Kidney epithelial cell (primary cell): ENCODE measurements around the gene LRRC9. TPM values are rescaled to one million over a fixed set of nuclear protein-coding genes. Genes with fewer than 3 reads are reported as not detected.

Experiments
- DNase-seq: peaks from one replicate; pipeline ENCODE4 v3.0.0-alpha.2; 2010; ENCODE audit warnings: low read depth
- H3K27me3 ChIP-seq: 2 replicates; pipeline ENCODE4 v1.6.0; 2011; ENCODE audit warnings: low read length; ENCODE audit not compliant: control insufficient read depth, insufficient read depth
- H3K36me3 ChIP-seq: 2 replicates; pipeline ENCODE4 v1.5.1; 2011; ENCODE audit warnings: low read length; ENCODE audit not compliant: control insufficient read depth, insufficient read depth
- H3K4me3 ChIP-seq: 2 replicates; pipeline ENCODE4 v1.5.1; 2011; ENCODE audit warnings: low read depth, mild to moderate bottlenecking, control low read depth, low read length
- total RNA-seq: library from RNA; depleted of rRNA; stranded (reverse); fragments of >200 nt; gene quantifications from 2 replicates; pipeline ENCODE4 v1.2.3, GENCODE V29; 2015
- TF ChIP-seq, protein P1 (sequence below): IDR thresholded peaks from 2 replicates; pipeline ENCODE4 v1.5.1; 2011; ENCODE audit warnings: mild to moderate bottlenecking, moderate library complexity, low read length, control low read depth, inconsistent platforms; ENCODE audit not compliant: insufficient read depth, poor library complexity, severe bottlenecking

LRRC9 gene
- total RNA-seq, 1 donor from 2014 or later: not detected

DNA sequence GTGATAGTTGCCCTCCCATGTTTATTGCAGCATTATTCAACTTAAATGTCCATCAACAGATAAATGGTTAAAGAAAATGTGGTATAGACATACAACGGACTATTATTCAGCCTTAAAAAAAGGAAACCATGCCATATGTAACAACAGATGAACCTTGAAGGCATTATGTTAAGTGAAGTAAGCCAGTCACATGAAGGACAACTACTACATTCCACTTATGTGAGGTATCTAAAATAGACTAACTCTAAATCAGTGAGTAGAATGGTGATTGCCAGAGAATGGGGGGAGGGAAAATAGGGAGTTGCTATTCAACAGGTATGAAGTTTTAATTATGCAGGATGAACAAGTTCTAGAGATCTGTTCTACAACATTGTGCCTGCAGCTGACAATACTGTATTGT, 181.8 kb downstream of the LRRC9 start:
- no peak for DNase-seq
- Histone ChIP-seq H3K4me3 (no peak overlapping the region), H3K36me3 (no peaks in the 10 kb centered on the region), H3K27me3 (no peaks in the 10 kb centered on the region)
- TF ChIP-seq, protein P1, sequence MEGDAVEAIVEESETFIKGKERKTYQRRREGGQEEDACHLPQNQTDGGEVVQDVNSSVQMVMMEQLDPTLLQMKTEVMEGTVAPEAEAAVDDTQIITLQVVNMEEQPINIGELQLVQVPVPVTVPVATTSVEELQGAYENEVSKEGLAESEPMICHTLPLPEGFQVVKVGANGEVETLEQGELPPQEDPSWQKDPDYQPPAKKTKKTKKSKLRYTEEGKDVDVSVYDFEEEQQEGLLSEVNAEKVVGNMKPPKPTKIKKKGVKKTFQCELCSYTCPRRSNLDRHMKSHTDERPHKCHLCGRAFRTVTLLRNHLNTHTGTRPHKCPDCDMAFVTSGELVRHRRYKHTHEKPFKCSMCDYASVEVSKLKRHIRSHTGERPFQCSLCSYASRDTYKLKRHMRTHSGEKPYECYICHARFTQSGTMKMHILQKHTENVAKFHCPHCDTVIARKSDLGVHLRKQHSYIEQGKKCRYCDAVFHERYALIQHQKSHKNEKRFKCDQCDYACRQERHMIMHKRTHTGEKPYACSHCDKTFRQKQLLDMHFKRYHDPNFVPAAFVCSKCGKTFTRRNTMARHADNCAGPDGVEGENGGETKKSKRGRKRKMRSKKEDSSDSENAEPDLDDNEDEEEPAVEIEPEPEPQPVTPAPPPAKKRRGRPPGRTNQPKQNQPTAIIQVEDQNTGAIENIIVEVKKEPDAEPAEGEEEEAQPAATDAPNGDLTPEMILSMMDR: no peak

DNA sequence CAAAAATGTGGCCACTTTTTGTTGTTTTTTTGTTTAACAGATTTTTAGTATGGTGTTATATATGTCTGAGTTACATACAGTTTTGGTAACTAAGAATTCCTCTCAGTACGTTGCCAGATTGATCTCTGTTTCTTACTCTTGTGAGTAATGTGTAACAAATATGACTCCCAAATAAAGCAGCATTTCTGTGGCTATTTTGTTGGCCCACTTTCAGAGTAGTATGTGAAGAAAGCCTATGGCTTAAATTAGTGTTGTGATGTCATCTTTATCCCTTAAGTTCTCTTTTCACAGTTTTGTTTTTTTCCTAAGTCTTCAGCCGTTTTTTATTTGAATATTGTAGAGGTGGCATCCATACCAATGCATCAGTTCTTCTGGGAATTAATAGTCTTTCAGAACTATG, 182.4 kb downstream of the LRRC9 start:
- TF ChIP-seq, protein P1: no peak
- no peak overlapping the region for H3K4me3 ChIP-seq
- H3K36me3 ChIP-seq: no peaks in the 10 kb centered on the region
- H3K27me3 ChIP-seq: no peaks in the 10 kb centered on the region
- DNase-seq: no peak

DNA sequence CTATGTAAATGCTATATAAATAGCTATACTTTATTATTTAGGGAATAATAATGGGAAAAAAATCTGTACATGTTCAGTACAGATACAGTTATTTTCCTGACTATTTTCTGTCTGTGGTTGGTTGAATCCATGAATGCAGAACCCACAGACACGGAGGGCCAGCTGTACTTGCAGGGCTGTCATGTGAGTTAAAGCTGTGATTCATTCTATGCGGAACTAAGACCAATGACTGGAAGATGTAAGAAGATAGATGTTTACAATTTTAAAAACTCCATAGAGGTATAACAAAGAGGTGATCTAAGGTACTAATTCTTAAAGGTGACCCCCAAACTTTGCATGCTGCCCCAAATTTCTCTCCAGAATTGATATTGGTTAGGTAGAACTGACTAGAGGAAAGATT, 186.4 kb downstream of the LRRC9 start:
- Histone ChIP-seq H3K27me3 (no peaks in the 10 kb centered on the region), H3K4me3 (no peak overlapping the region), H3K36me3 (peaks cover 2% of the 10 kb centered on the region)
- TF ChIP-seq, protein P1: no peak
- peak; percentile 61 for DNase-seq

- H3K27me3 ChIP-seq: no peaks in the 10 kb centered on the region
- no peak for DNase-seq
- TF ChIP-seq, protein P1: no peak
- peaks cover 2% of the 10 kb centered on the region for H3K36me3 ChIP-seq
- no peak overlapping the region for H3K4me3 ChIP-seq
Measured at GRCh38 chr14:60107477-60107876, 187.5 kb downstream of the LRRC9 start.

DNA sequence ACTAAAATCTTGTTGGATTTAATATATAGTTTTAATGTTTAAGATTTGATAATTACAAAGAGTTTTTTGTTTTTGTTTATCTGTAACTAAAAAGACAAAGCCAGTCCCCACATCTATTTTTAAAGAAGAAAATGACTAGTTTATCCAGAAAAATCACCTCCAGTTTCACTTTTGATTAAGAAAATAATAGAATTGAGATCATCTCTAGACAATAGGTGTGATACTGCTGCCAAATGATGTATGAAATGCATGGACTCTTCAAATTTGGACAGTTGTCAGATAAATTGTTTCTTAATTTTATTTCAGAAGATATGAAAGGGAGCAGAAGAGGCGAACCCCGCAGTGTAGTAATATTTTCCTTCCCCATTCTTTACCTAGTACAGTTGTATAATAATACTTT, 191.8 kb downstream of the LRRC9 start:
- TF ChIP-seq, protein P1: no peak
- H3K36me3 ChIP-seq: peaks cover 2% of the 10 kb centered on the region
- DNase-seq: no peak
- H3K27me3 ChIP-seq: no peaks in the 10 kb centered on the region
- H3K4me3 ChIP-seq: no peak overlapping the region

Other genes starting within 250 kb of the LRRC9 start
- gene RTN1, start 49.4 kb upstream of the LRRC9 start, total RNA-seq: 0.41 and 0.79 TPM in 2 replicates
- 83.4 and 96.8 TPM in 2 replicates for gene PCNX4, start 171.8 kb downstream of the LRRC9 start, total RNA-seq
- gene DHRS7, start 245.3 kb downstream of the LRRC9 start, total RNA-seq: 85.8 and 107 TPM in 2 replicates